ENCODE data around the gene TMEM271. TPM values are rescaled to one million over a fixed set of nuclear protein-coding genes. Genes with fewer than 3 reads are reported as not detected.

Gene TMEM271
- total and polyA plus RNA-seq, 2 experiments from 2014 or later = not detected

- no peak overlapping the region for H3K27ac ChIP-seq
- no peaks in the 10 kb centered on the region for H4K20me1 ChIP-seq (ENCODE audit: insufficient read depth, poor library complexity, severe bottlenecking)
- no peaks in the 10 kb centered on the region for H3K9me3 ChIP-seq (ENCODE audit: low read depth)
- DNase-seq (ENCODE audit: low spot score) = no peak
- no peaks in the 10 kb centered on the region for H3K79me2 ChIP-seq
- no peaks in the 10 kb centered on the region for H3K9me2 ChIP-seq (replicated peaks; ENCODE audit: insufficient read depth)
- TF ChIP-seq CTCF (IDR thresholded peaks at IDR 0.05; ENCODE audit: poor library complexity) (no peak), EZH2 (IDR thresholded peaks at IDR 0.05; ENCODE audit: borderline replicate concordance) (no peak), EZH2phosphoT487 (IDR thresholded peaks at IDR 0.05; ENCODE audit: low read depth, severe bottlenecking, unreplicated experiment) (no peak)
- H3K36me3 ChIP-seq (replicated peaks; ENCODE audit: insufficient read depth, low read depth) = no peaks in the 10 kb centered on the region
- no peak overlapping the region for H3K4me3 ChIP-seq
- WGBS (ENCODE audit: low lambda C conversion rate, missing lambda C conversion rate) = 95% methylated on average over 31 of the region's 36 CpGs
- no peaks in the 10 kb centered on the region for H3K27me3 ChIP-seq
- H2AFZ ChIP-seq = no peak overlapping the region
- no peak overlapping the region for H3K4me2 ChIP-seq
- H3K4me1 ChIP-seq (ENCODE audit: insufficient read depth) = no peaks in the 10 kb centered on the region
These were observed 12.3 kb upstream of the TMEM271 start for GRCh38 chr4:588351-588849.

- Histone ChIP-seq H3K9me3 (ENCODE audit: low read depth) (no peaks in the 10 kb centered on the region), H3K4me1 (ENCODE audit: insufficient read depth) (no peaks in the 10 kb centered on the region), H3K27me3 (no peaks in the 10 kb centered on the region), H3K79me2 (no peaks in the 10 kb centered on the region), H3K9me2 (replicated peaks; ENCODE audit: insufficient read depth) (no peaks in the 10 kb centered on the region), H4K20me1 (ENCODE audit: insufficient read depth, poor library complexity, severe bottlenecking) (no peaks in the 10 kb centered on the region), H3K36me3 (replicated peaks; ENCODE audit: insufficient read depth, low read depth) (no peaks in the 10 kb centered on the region), H3K4me2 (no peak overlapping the region), H3K27ac (no peak overlapping the region), H2AFZ (no peak overlapping the region), H3K4me3 (no peak overlapping the region)
- TF ChIP-seq EZH2phosphoT487 (IDR thresholded peaks at IDR 0.05; ENCODE audit: low read depth, severe bottlenecking, unreplicated experiment) (no peak), CTCF (IDR thresholded peaks at IDR 0.05; ENCODE audit: poor library complexity) (no peak), EZH2 (IDR thresholded peaks at IDR 0.05; ENCODE audit: borderline replicate concordance) (no peak)
- WGBS (ENCODE audit: low lambda C conversion rate, missing lambda C conversion rate) = 90% methylated on average over 25 of the region's 25 CpGs
- DNase-seq (ENCODE audit: low spot score) = no peak
These were observed 11.7 kb upstream of the TMEM271 start for GRCh38 chr4:587671-588350.

- H3K36me3 ChIP-seq (replicated peaks; ENCODE audit: insufficient read depth, low read depth) = no peaks in the 10 kb centered on the region
- WGBS (ENCODE audit: low lambda C conversion rate, missing lambda C conversion rate) = 87% methylated on average over 2 of the region's 2 CpGs
- no peaks in the 10 kb centered on the region for H3K79me2 ChIP-seq
- no peak overlapping the region for H3K4me3 ChIP-seq
- H3K27me3 ChIP-seq = peaks cover 30% of the 10 kb centered on the region
- H4K20me1 ChIP-seq (ENCODE audit: insufficient read depth, poor library complexity, severe bottlenecking) = no peaks in the 10 kb centered on the region
- H3K9me2 ChIP-seq (replicated peaks; ENCODE audit: insufficient read depth) = no peaks in the 10 kb centered on the region
- no peak overlapping the region for H3K4me2 ChIP-seq
- no peaks in the 10 kb centered on the region for H3K4me1 ChIP-seq (ENCODE audit: insufficient read depth)
- no peak overlapping the region for H2AFZ ChIP-seq
- no peak for DNase-seq (ENCODE audit: low spot score)
- no peaks in the 10 kb centered on the region for H3K9me3 ChIP-seq (ENCODE audit: low read depth)
- no peak overlapping the region for H3K27ac ChIP-seq
- no peak for TF ChIP-seq EZH2phosphoT487 (IDR thresholded peaks at IDR 0.05; ENCODE audit: low read depth, severe bottlenecking, unreplicated experiment)
- no peak for TF ChIP-seq EZH2 (IDR thresholded peaks at IDR 0.05; ENCODE audit: borderline replicate concordance)
- TF ChIP-seq CTCF (IDR thresholded peaks at IDR 0.05; ENCODE audit: poor library complexity) = no peak
These were observed 7.7 kb upstream of the TMEM271 start for GRCh38 chr4:583820-584219.
